ENCODE results near the gene SNX4. TPM values are rescaled to one million over a fixed set of nuclear protein-coding genes. Genes with fewer than 3 reads are reported as not detected.

SNX4 gene
- polyA plus RNA-seq, 1 of the 3 experiments (the other 2 are of a cell fraction), result 5.1 TPM

DNA sequence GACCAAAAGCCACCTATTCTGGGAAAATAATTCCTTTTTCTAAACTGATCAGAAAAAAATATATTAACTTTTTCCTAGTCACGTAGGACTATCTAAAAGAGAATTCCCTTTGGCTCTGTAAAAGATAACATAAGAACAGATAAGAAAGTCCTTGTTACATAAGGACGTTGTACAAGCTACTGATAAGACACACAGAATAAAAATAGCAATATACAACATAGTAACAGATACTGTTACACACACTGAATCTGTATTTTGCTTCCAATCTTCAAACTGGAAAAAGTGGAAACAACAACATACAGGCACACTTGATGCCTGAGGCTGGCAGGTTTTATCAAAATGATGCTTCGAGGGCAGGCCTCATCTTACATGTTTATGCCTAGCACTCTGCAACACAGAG lies 59.8 kb downstream of the SNX4 start (continued):
- TF ChIP-seq REST (IDR thresholded peaks at IDR 0.05; ENCODE audit: low read depth, low read length) (no peak), SIN3A (IDR thresholded peaks at IDR 0.05; ENCODE audit: borderline replicate concordance, low read depth, low read length) (no peak), NFIC (IDR thresholded peaks at IDR 0.05; ENCODE audit: borderline replicate concordance) (no peak), RCOR1 (IDR thresholded peaks at IDR 0.05; ENCODE audit: low read length) (no peak), CHD2 (IDR thresholded peaks at IDR 0.05; ENCODE audit: low read length, partially characterized antibody) (no peak)

DNA sequence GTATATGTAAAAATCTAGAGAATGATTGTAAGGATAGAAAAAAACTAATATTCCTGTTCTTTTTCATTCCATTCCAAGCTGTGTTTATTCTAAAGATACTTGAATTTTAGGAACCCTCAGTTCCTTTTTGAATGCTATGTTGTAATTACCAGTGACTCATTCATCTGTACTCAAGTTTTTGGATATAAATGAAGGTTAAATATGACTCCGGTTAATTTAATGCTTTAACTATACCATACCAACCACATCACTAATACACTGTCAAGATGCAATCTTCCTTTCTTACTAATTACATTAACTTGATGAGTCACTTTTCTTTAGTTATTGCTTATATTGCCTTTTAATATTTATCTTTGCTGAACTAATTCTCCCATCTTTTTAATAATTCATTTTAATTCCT lies 76.1 kb downstream of the SNX4 start:
- peaks cover 12% of the 10 kb centered on the region; the same call in 1 of the 2 replicates for H3K9me3 ChIP-seq
- CTCF ChIA-PET, result interaction anchor here (1.2 kb wide), 1 partner anchor 8 kb away, joined by 4 read pairs; no protein-coding TSS in a partner anchor
- no peaks in the 10 kb centered on the region for H3K9me2 ChIP-seq
- peak; percentile 49; the same call in 1 of the 2 replicates for TF ChIP-seq FOSL2 (IDR thresholded peaks at IDR 0.05; ENCODE audit: borderline replicate concordance, low read depth)
- peak; percentile 68 for TF ChIP-seq JUND (IDR thresholded peaks at IDR 0.05)
- TF ChIP-seq, protein P1, sequence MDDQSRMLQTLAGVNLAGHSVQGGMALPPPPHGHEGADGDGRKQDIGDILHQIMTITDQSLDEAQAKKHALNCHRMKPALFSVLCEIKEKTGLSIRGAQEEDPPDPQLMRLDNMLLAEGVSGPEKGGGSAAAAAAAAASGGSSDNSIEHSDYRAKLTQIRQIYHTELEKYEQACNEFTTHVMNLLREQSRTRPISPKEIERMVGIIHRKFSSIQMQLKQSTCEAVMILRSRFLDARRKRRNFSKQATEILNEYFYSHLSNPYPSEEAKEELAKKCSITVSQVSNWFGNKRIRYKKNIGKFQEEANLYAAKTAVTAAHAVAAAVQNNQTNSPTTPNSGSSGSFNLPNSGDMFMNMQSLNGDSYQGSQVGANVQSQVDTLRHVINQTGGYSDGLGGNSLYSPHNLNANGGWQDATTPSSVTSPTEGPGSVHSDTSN (IDR thresholded peaks at IDR 0.05), result peak; percentile 63
- peak; percentile 53 for TF ChIP-seq TCF12 (IDR thresholded peaks at IDR 0.05)
- no peak for TF ChIP-seq FOXM1 (IDR thresholded peaks at IDR 0.05; ENCODE audit: low read depth)
- TF ChIP-seq POLR2AphosphoS5 (IDR thresholded peaks at IDR 0.05; ENCODE audit: low read depth, low read length), result peak; percentile 48; the same call in 1 of the 2 replicates
- TF ChIP-seq MAX (IDR thresholded peaks at IDR 0.05; ENCODE audit: low read depth), result no peak
- TF ChIP-seq, protein P2, sequence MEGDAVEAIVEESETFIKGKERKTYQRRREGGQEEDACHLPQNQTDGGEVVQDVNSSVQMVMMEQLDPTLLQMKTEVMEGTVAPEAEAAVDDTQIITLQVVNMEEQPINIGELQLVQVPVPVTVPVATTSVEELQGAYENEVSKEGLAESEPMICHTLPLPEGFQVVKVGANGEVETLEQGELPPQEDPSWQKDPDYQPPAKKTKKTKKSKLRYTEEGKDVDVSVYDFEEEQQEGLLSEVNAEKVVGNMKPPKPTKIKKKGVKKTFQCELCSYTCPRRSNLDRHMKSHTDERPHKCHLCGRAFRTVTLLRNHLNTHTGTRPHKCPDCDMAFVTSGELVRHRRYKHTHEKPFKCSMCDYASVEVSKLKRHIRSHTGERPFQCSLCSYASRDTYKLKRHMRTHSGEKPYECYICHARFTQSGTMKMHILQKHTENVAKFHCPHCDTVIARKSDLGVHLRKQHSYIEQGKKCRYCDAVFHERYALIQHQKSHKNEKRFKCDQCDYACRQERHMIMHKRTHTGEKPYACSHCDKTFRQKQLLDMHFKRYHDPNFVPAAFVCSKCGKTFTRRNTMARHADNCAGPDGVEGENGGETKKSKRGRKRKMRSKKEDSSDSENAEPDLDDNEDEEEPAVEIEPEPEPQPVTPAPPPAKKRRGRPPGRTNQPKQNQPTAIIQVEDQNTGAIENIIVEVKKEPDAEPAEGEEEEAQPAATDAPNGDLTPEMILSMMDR (IDR thresholded peaks at IDR 0.05), result no peak
- H4K20me1 ChIP-seq (ENCODE audit: insufficient read depth), result peaks cover 4% of the 10 kb centered on the region; the same call in 1 of the 2 replicates
- no peaks in the 10 kb centered on the region for H3K27me3 ChIP-seq (ENCODE audit: insufficient read depth)
- peaks cover 23 to 51% of the 10 kb centered on the region in 2 experiments for H3K36me3 ChIP-seq (replicated peaks in 1 of 2; ENCODE audit: control insufficient read depth in 1 of 2, insufficient read depth in 2 of 2, low read length in 1 of 2)
- peak overlapping the region in 1 of 2 experiments; percentile 71; a peak in 2 of 4 replicates for H3K27ac ChIP-seq (ENCODE audit: low read depth in 2 of 2, low read length in 1 of 2)
- H3K79me2 ChIP-seq (ENCODE audit: insufficient read depth), result no peaks in the 10 kb centered on the region
- peaks cover 29% of the 10 kb centered on the region for H3F3A ChIP-seq (replicated peaks; ENCODE audit: insufficient read depth)
- DNase-seq, result no peak
- no peak overlapping the region for H3K9ac ChIP-seq
- POLR2A ChIA-PET, result no interaction called here
- H3K4me1 ChIP-seq (ENCODE audit: control insufficient read depth in 1 of 2, insufficient read depth in 2 of 2, low read depth in 1 of 2, low read length in 1 of 2), result no peaks in the 10 kb centered on the region; a peak in 1 of 4 replicates
- no peak overlapping the region for H3K4me3 ChIP-seq (ENCODE audit: low read depth in 2 of 2, low read length in 1 of 2)
- H2AFZ ChIP-seq (ENCODE audit: low read depth), result no peak overlapping the region
- 6% methylated on average over 1 of the region's 1 CpG for WGBS (ENCODE audit: low lambda C conversion rate)
- H3K4me2 ChIP-seq, result no peak overlapping the region

All from SK-N-SH (cell line).